Smooth muscle cell of the brain vasculature (primary cell): ENCODE results near the gene UTRN.

ENCODE experiments used
- DNase-seq: peaks from one replicate; pipeline ENCODE4 v3.0.0-alpha.2; 2012; ENCODE audit warnings: low read depth, low spot score

Gene UTRN

DNA sequence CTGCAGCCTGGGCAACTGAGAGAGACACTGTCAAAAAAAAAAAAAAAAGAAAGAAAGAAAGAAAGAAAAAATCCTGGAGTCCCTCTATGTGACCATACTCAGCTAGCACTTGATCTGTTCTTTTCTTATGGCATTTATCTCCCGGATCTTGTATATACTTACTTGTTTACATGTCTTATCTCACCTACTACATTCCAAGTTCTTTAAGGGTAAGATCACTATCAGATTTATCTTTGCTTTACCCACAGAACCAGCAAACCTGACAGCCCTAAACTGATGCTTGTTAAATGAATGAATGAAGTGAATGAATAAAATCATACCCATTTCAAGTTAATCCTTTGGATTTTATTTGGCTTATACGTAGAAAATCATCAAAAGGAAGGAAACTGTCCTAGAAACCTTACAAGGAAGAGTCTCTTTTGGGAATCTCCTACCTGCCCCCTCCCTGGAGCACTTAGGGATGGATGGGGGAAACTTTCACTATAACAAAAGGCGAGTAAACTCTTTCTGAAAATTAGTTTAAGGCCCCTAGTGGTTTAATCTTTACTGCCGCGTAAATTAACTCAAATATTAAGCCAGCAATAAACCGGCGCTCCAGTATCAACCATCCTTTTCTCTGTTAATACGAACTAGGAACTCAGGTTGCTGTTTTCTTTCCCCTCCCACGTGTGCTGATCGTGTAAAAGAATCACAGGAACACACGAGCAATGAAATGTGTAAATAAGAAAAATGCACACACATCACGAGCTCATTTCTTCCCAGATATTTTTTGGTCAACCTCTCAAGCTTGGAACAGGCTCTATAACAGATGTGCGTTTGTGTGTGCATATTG lies 1.3 kb upstream of the UTRN start:
- no peak for DNase-seq

DNA sequence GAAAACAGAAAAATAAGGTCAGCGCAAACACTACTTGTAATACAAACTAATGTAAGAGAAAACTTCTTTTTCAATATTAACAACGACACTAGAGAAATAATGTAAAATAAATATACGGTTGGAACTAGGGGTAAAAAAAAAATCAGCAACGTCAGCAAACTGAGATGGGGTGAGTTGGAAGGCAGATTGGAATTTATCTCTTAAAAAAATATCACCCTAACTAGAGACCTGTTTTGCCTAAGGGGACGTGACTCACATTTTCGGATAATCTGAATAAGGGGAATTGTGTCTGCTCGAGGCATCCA lies 705 bp upstream of the UTRN start:
- DNase-seq: no peak

DNA sequence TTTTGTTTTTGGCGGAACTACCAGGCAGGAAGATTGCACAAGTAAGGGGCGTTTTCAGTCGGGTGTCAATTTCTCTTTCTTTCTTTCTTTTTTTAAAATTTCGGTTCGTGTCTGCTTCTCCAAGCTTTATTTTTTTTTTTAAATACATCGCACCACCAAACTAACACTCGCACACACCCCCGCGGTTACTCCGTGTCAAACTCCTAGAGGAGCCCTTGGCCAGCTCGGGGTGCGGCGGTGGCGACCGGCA lies 338 bp downstream of the UTRN start:
- DNase-seq: no peak

DNA sequence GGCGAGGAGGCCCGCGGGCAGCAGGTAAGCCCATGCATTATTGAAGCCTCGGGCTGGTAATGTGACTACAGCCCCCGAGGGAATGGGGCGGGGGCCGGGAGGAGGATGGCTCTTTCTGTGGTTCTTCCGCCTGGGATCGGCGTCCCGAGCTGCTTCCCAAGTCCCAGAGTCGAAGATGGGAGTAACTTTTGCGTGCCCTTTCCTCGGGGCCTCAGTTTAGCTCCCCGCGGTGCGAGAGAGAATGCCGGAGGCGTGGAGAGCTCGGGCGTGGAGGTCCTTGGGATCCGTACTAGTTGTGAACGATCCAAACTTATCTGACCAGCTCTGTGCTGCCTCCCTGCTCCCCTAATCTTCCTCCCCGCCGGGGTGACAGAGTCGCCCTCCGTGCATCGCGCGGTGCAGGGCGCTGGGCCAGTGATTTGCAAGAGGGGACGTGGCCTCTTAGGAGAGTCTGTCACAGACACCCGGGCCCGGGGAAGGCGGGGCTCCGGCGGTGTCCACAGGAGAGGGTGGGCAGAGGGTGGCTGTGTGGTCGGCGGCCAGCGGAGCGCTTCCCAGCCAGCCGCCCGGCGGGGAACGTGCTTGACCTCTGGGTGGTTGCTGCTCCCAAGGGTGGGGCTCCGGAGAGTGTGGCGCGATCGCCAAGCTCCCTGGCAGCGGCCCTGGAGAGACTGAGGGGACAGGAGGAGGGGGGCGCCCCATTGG lies 815 bp downstream of the UTRN start:
- DNase-seq: no peak

DNA sequence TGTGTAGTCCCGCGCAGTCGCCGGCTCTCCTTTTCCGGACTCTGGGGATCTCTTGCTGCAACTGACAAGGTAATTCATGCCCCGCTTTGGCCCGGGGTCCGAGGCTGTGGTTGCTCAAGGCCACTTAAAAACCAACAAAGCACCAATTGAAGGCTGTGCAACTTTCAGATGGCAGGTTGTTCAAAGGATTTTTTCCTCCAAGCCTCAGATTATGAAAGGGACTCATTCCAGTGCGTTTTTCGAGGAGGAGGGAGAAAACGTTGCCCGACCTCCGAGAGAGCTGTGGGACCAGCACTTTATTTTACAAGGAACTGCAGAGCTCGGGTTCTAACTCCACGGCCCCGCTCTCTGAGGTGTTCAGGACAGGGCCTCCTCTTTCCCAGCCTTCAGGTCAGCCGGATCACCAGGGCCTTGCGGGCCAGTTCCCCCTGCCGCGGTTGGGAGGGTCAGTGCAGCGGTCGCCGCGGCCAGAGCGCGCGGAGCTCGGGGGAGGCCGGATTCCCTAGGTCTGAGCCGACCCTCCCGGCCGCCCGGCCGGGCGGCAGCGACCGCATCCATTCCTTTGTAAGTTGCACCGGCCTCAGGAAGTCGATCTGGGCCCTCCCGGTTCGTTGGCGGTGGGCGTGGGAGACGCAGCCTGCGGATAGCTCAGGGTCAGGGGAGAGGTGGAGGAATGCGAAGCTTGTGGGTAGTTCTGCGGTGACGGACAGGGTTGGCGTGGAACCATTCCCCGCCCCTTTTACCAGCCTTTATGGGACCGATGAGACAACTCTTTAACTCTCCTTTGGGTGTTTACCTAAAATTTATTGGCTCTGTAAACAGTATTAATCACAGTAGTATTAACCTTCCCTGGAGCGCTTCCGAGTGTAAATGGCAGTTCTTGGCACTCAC lies 1.6 kb downstream of the UTRN start:
- DNase-seq: peak; percentile 46

DNA sequence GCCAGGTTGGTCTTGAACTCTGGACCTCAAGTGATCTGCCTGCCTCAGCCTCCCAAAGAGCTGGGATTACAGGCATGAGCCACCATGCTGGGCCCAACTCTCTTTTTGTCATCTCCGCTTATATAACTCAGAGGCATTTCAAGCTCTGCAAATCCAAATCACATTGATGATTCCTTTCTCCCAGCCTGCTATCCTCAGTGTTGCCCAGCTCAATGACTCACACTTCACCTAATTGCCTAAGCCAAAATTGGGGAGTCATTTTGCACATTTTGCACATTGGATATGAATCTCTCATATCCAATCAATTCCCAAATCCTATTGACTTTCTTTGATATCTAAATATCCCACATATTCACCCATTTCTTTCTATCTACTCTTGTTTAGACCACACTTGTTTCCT lies 3.9 kb downstream of the UTRN start:
- DNase-seq: no peak

DNA sequence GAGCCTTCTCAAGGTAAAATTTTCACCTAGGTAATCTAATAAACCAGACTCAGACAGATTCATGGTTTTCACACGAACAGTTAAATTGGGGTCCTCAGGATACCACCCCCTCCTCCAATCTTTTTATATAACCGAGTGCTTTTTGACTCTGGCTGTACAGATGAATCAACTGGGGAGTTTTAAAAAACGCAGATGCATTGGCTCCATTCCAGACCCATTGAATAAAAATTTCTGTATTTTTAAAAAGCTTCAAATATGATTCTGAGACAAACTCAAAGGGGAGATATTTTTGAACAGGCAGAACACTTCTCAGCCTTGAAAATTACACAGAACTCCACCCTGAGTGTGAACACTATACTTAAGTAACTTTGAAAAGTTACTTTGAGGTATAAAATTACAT lies 7.2 kb downstream of the UTRN start:
- DNase-seq: no peak

DNA sequence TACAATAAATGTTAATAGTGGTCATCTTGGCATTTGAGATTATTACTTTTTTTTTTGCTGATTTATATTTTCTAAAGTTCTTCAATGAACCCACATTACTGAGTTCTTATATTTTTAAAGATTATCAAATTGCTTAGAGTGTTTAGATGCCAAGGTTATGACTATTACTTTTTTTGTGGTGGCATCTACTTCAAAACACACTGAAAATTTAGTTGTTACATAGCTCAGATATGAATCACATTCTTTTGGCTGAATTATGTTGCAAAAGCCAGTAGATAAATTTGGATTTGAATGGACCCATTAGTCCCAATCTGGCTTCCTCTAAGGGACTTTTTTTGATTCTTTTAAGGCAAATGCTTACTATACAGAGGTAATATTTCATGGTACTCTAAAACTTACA lies 8.9 kb downstream of the UTRN start:
- no peak for DNase-seq

DNA sequence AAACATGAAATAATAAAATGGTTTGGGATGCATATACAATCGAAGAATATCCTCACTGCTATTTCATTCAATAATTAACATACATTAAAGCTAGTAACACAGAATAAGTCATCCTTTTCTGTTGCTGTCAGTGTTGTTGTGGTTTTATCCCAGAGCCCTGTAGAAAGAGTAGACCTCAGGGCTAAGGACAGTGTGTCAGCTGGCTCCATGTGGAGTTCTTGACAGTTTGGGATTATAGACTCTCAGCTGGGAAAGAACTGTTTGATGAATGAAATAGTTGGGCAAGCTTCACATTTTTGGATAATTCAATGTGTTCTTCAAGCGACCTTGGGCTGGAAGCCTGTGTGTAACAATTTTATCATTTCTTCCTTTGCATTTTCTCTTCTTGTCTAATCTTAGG lies 10.1 kb downstream of the UTRN start:
- DNase-seq: no peak

DNA sequence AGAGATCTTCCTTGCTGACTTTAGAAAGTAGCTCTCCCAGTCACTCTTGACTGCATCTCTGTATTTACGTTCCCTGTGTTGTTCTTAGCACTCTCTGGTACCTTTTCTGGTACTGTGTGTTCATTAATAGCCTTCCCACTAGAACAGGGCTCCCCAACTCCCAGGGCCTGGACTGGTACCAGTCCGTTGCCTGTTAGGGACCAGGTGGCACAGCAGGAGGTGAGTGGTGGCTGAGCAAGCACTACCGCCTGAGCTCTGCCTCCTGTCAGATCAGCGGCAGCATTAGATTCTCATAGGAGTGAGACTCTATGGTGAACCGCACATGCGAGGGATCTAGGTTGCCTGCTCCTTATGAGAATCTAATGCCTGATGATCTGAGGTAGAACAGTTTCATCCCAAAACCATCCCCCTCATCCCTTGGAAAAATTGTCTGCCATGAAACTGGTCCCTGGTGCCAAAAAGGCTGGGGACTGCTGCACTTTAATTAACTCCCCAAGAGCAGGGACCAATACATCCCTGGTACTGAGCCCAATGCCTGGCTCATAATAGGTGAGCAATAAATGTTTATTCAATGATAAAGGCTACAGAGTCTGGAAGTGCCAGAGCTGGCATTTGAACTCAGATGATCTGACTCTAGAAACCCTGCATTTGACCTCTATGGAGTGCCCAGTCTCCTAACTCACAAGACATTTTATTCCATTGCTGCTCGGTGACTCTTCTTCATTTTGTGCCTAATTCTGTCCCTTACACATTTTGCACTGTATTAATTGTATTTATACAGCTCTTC lies 11.0 kb downstream of the UTRN start:
- DNase-seq: no peak

DNA sequence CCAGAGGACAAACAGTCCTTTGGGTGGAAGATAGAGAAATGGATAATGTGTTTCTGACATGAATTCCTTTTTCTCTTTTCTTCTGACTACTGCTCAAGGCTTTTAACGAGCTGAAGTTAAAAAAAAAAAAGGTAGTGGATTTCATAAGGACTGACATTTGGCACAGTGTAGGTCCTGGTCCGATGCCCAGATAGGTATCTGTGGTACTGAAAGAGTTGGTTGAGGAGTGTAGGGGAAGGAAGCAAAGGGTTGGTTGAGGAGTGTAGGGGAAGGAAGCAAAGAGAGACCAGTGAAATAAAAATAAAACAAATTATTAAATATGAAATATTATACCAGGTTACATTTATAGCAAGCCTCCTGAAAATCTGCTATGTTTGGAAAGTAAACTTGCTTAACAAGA lies 11.8 kb downstream of the UTRN start:
- no peak for DNase-seq

DNA sequence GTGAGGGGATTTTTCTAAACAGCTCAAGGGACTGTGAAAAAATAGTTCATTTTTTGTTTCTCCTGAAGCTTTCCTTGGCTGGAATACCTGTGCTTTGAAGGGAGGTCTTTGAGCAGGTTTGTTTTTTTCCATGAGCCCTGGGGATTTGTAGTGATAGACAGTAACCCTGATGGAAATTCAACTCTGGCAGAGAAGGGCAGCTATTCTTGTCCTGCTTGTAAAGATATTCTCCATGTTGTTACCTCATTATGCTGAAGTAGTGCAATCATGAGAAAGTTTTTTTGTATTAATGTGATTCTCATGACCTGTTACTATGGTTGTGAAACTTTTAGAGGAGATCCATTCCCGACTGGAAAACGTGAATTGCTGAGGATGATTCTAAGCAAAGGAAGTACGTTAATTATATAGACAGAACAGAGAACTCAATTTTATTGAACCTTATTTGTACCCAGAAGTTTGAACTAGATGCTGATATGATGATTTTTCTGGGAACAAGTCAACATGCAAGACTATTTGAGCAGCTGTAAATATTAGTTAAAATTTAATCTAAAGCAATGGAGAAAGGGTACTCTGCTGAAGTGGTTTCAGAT lies 12.5 kb downstream of the UTRN start:
- no peak for DNase-seq

DNA sequence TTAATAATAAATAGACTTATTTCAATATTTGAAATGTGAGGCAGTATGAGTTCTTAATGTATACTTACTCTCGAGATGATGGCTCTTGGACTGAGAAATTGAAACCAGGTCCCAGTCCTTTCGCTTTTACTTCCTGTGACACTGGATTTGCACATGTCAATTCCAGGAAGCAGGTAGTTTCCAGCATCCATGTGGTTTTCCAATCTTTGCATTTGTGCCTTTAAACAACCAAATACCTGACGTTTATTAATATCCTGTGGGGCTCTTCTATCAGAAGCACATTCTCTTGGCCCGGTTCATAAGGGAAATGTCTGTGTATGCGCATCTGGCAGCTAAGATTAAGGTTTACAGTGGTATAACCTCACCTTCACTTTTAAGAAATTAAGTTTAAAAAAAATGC lies 13.1 kb downstream of the UTRN start:
- DNase-seq: no peak

DNA sequence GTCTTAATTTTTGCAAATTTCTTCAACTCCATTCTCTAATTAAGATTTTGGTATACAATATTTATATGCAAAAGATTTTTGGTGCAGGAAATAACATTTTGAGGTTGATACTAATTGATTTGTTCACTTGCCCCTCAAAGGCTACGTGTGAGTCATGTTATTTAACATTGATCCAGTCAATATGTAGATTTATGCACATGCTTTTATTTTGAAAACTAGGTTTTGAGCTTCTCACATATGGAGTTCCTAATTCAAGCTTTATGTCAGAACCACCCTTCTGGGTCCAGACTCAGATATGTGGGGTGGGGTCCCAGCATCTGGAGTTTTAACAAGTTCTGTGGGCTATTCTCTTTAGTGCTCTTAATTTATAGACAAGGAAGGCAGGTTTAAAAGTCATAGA lies 13.8 kb downstream of the UTRN start:
- no peak for DNase-seq

DNA sequence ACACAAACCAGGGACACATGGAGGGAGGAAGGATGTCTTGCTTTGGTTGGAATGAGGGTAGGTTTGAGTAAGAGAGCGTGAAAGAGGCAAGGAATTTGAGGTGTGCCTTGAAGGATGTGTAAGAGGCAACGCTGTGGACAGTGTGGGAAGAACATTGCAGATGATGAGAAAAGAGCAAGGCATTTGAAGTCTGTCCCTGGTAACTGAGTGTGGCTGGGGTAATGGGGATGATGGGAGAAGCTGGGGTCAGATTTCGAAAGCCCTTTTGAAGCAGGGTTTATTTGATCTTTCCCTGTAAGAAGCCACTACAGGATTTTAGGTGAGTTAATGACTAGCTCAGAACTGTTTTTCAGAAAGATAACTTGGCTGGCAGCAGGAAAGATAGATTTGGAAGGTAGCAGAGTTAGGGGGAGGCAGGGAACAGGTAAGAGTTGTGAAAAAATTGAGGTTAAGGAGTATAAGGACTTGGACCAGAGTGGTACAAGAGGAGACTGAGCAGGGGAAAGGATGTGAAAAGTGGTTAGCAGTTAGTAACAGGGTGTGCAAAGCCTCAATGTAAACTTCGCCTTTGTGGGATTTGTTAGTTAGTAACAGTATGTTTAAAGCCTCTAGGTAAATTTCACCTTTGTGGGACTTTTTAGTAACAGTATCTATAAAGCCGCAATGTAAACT lies 17.7 kb downstream of the UTRN start:
- DNase-seq: no peak

DNA sequence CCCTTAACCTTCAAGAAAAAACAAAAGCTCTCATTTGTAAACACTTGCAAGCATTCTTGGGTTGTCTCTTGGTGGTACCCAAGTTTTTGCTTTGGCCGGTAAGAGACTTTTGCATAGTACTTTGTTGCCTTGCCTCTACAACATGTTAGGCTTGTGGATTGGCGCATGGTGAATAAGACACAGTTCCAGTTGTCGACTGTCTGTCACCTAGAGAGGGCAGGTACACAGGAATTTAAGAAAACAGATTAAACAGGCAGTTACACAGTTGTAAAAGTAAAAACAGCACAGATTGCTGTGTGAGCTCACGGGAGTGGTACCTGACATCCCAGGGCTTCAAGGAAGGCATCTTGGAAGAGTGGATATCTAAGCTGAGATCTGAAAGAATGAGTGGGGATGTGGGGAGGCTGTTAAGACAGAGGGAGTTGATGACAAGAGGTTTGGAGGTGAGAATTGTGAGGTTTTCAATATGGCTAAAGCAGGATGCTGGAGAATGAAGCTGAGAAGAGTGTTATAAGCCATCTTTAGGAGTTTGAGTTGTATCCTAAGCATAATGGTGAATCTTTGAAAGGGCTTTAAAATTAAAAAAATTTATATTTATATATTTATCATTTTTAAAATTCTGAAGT lies 19.2 kb downstream of the UTRN start:
- no peak for DNase-seq

DNA sequence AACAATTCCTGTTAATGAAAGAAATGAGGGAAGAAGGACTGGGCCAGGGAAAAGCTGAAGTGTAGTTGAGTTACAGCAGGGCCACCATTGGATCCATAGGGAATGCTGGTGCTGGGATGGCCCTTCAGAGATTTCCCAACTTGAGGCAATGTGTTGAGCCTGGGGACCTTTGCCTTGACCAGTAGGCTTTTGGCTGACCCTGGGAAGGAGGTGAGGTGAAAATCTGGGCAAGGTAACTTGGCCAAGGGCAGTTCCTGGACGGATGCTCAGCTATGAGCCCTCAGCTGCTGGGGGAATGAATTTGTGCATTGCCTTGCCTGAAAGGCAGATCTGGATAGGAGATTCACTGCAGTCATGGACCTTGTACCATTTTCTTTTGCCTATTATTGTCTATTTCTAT lies 20.4 kb downstream of the UTRN start:
- no peak for DNase-seq

DNA sequence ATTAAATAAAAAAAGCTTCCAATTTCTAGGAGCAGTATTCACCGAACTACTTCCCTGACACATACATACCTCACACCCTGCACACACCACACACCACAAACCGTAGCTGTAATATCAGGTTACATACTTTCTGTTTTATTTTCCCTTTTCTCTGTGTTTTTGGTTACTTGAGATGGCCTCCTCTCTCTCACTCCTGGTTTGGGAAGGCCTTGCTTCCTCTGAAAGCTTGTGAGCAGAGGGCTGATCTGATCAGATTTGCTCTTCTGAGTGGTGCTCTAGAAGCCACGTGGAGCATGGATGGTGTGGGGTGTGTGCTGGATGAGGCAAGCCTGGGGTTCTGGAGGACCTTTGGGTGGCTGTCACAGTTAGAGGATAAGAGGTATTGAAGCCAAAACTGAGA lies 20.9 kb downstream of the UTRN start:
- DNase-seq: peak; percentile 20

DNA sequence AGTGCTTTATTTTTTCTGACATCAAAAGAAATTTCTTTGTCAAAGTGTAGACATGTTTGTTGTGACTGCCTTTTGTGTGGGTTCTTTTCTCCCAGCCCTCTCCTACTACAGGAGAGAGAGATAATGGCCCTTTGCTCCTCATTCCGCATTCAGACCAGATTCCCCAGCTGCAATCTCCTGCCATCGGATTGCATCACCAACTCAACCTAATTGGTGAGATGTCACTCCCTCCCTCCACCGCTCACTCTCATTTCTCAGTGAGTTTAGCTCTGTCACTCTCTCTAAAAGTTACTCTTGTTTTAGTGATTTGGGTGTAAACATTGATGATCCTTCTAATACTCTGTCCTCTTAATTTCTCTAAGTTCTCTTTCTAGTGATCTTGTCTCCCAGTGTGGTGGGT lies 22.7 kb downstream of the UTRN start:
- DNase-seq: no peak

DNA sequence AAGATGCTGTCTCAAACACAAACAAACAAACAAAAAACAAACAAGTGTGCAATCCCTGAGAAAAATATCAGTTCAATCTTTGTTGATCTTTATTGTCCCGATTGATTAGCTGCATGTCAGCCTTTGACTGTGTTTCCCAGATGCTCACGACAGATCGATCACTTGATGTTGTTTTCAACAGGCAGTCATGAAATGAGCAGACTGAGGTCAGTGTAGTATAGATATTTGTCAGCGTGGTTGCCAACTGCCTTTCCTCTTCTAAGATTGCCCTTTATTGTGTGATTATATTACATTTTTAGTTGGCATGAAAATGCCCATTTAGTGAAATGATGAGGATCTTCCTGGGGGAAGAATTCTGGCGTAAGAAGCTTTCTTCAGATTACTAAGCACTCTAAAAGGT lies 25.6 kb downstream of the UTRN start:
- DNase-seq: no peak

DNA sequence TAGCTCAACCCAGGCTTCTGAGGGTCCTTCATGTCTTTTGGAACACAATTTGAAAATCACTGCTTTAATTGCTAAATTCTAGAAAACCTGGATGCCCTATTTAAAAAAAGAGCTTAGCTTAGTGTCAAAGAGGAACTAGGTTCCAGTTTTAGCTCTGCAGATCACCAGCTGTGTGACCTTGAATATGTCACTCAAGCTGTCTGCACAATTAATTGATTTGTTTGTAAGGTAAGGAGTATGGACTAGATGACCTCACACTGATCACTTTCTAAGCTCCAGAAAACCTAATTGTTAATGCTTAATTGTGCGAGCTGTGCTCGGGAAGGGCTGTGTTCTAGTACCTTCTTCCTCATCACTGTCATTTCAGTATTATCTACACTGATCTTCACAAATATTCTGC lies 26.2 kb downstream of the UTRN start:
- no peak for DNase-seq
